Right lung (tissue), 5 donors: ENCODE results near the gene CHN1. TPM values are rescaled to one million over a fixed set of nuclear protein-coding genes. Genes with fewer than 3 reads are reported as not detected.

Source experiments
- DNase-seq, 2 donors: peaks; one replicate each; pipeline ENCODE4 v3.0.0-alpha.2; 2013
- polyA plus RNA-seq, 5 donors: library from polyadenylated mRNA; unstranded; fragments of 120-200 nt; gene quantifications; one replicate each; pipeline versions ENCODE4 v1.2.1 to v1.2.3, GENCODE V29; 2013; ENCODE audit warnings: inconsistent platforms in 1 of 5, low replicate concordance in 1 of 5; ENCODE audit not compliant: insufficient read length in 5 of 5, insufficient read depth in 1 of 5

CHN1 gene
- polyA plus RNA-seq, 5 donors = 85.6 to 155 (median 112) TPM

DNA sequence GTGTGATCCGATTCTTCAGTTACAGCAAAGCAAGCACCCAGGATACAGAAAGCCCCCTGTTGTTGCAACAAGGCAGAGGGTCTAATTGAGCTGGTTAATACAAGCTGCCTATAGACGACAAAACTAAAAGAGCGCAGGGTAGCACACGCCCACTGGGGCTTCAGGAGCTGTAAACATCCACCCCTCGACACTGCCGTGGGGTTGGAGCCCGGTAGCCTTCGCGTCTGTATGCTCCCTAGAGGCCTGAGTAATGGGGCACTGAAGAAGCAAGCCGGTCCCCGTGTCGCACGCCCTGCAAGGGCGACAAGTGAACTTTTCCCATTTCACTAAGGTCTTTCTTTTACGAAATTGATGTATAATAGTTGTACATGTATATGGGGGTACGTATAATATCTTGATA lies 216.2 kb downstream of the CHN1 start:
- no peak for DNase-seq

DNA sequence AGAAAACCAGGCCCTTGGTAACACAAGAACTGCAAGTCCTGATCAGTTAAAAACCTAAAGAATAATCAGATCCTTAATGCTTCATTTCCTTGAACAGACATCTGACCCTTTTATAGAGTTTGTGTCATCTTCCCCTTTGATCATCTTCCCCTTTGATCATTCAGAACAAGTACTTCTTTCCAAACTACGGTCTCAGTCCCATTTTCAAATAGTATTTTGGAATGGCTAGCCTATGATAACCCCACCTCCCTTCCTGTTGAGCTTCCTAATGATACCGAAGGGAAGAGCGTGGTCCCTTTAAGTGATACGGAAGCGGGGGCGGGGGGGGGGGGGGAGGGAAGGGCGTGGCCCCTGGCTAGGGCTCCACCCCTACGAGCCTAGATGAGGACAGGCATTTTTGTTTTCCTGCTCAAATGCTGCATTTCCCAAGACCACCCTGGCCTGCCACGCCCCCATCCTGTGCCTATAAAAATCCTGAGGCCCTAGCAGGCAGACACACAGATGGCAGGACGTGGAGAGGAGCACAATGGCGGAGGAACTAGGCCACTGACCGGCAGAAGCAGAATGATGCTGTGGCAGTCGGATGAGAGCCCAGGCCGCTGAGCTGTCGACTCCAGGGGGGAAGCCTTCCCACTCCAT lies 216.8 kb downstream of the CHN1 start:
- DNase-seq = no peak

- DNase-seq = peak; percentile 72 to 73
Measured at GRCh38 chr2:174787487-174788205, 217.5 kb downstream of the CHN1 start.

DNA sequence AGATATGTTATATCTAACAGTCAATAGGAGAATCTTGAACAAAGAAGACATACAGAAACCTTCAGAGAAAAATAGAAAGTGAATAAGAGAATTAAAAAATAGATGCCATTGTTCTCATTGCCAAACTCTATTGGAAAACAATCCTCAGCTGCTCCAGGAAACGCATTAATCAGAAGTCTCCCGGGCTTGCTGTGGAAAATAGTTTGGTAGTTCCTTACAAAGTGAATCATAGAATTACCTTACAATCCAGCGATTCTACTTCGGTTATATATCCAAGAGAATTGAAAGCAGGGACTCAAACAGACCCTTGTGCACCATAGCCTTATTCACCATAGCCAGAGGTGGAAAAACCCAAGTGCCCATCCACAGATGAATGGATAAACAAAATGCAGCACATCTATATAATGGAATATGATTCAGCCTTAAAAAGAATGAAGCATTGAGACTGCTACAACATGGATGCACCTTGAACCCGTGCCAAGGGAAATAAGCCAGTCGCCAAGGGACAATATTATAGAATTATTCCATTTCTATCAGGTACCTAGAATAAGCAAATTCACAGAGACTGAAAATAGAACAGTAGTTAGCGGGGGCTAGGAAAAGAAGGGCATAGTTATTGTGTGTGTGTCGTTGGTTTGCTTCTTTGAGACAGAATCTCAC lies 219.0 kb downstream of the CHN1 start:
- no peak for DNase-seq

DNA sequence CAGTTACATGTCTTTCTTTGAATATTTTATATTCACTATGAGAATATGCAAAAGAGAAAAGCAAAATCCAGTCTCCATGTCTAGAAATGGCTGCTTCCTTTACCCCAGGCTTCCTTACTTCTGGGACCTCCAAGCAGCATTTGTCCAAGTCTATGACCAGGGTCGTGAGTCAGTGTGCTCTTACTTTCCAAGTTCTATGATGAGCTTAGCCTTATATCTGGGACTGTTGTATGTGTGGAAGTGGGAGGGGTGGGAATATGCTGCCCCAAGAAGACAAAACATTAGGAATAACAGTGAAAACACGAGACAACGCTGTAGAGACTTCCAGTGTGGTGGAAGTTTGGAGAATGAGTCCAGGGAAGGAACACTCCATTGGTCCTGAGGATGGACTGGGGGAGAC lies 219.7 kb downstream of the CHN1 start:
- no peak for DNase-seq

DNA sequence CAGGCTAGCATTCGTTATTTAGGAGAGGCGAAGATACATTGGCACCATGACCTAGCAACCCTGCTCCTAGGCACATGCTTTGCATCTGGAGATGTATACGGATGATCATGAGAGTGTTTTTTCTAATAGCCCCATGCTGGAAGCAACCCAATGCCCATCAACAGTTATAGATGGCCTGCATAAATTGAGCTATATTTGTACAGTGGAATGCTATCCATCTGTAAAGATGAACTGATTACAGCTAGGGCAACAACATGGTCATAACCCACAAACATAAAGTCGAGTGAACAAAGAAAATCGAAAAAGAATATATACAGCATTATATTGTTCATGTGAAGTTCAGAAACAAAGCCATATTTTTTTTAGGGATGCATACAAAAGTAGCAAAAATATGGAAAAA lies 220.3 kb downstream of the CHN1 start:
- no peak for DNase-seq

DNA sequence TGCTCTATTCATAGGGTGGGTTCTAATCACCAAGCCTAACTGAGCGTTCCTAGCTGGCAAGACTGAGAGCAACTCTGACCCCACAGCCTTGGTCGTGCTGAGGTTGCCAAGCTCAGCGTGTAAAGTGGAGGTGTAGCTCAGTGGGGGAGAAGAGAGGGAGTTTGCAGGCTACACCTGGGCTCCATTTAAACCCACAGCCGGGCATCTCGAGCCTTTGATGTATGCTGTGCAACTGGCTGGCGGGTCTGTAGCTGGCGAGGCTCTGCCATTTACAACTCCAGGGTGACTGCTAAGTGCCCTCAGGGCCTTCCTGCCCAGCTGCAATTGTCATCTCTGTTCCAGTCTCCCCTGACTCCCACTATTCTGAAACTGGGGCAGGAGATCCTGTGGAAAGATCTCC lies 220.9 kb downstream of the CHN1 start:
- no peak for DNase-seq

DNA sequence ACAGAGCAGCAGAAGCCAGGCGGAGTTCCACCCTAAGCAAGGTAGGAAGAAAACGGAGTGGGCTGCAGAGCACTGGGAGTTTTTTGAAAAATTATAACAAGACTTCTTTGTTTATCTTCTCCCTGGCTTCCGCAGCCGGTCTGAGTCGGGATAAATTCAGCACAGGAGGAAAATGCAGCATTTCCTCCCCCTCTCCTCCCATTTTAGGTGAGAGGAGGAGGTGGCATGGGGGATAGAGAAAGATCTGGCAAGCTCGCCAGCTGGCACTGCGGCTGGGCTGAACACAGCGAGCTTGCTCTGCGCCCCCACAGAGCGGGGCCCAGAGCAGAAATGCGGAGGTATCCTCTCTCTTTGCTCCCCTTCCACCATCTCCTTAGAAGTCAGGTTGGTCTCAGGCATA lies 223.2 kb downstream of the CHN1 start:
- no peak for DNase-seq

GRCh38 chr2:174781298-174781697 lies 223.9 kb downstream of the CHN1 start:
- DNase-seq = no peak

GRCh38 chr2:174780856-174781255 lies 224.3 kb downstream of the CHN1 start:
- no peak for DNase-seq

DNA sequence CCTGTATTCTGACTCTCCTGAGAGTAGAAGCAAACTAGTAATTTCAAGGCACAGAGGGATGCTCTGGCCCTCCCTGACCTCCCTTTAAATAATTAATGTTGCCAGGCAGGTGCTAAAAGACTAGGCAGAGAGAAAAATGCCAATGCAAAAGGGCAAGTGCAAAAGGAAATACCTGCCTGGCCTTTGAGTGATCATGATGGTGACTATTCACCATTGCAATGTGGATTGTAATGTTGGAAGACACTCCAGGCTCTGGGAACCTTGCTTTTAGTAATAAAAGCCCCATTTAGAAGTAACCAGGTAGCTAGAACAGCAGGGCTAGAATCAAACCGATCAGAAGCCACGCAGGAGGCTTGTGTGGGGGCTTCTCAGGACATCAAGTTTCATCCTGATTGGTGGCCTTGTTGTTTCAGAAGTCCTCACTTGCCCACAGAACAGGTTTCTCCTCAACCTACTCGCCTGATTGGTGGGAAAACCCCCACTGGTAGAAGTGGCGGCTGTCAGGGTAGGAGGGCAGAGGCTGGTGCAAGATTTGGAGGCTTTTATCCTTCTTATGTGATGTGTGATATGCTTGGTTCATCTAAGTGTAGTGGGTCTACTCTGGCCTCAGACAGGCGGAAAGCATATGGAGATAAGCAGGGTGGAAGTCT lies 224.9 kb downstream of the CHN1 start:
- DNase-seq = no peak

GRCh38 chr2:174779361-174779928 lies 225.7 kb downstream of the CHN1 start:
- no peak for DNase-seq

DNA sequence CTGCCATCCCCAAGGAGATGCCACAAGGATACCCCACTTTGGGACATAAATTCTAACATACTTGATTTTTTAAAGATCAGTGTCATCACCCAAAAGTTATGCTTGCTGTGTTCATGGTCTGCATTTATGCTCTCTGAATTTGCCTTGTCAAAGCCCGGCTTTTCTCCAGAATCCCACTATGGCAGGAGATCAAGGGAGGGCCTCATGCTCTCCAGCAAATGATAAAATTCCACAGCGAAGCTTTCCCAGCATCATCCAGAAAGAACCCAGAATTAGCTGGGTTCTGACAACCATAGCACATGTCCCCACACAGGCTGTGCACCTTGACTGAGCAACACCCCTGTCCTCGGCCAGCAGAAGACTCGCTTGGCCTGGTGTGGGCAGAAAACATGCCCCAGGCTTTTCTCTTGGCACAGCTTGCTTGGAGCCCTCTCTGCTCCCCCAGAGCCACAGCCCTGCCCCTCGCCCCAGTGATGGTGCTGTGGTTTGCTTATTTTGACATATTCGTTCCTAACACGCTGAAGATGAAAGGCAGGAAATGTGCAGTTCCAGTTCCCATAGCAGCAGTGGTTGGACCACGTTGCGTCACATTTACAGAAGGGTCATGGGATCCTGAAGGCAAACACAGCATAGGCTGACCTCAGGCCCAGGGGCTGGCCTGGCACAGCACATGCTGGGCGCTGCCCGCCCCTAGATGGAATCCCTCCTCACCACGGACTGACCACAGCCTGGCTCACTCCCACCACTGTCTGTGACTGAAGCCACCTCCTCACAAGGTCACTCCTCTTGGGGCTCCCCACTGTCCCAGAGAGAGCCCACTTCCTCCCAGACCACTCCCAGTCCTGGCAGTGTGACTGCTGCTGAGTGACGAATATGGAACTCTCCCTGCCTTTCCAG lies 226.8 kb downstream of the CHN1 start:
- peak; percentile 85 to 89 for DNase-seq

DNA sequence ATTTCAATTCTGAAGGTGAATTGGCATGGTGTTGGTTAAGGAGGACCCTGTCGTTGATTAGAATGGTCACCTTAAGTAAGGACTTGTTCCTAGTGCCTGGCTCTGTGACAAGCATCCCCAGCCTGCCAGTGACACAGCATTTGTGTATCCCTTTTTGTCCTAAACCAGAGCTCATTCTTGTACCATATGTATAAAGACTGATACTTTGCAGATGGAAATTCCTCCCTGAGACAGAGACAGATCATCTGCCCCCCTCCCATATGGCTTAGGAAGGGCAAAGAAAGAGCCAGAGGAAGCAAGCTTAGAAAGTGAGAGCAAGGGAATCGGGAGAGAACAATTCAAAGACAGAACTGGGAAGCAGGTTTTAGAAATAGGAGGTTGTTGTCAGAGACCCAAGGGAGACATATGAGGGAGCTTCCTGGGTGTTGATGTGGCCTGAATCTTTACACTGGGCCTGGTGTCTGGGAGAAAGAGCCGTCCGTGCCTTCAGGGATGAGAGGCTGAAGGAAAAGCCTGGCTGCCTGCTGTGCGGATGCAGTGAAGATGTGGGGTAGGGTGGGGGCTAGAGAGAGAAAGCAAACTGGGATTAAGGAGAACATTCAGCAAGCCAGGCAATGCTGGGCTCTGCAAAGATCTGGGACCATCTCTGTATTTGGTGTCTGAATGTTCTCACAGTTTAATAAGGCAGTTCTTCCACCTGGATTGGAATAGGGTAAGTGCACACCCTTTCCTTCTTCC lies 227.7 kb downstream of the CHN1 start:
- no peak for DNase-seq

GRCh38 chr2:174776675-174777074 lies 228.5 kb downstream of the CHN1 start:
- DNase-seq = no peak

GRCh38 chr2:174776223-174776622 lies 229.0 kb downstream of the CHN1 start:
- no peak for DNase-seq

DNA sequence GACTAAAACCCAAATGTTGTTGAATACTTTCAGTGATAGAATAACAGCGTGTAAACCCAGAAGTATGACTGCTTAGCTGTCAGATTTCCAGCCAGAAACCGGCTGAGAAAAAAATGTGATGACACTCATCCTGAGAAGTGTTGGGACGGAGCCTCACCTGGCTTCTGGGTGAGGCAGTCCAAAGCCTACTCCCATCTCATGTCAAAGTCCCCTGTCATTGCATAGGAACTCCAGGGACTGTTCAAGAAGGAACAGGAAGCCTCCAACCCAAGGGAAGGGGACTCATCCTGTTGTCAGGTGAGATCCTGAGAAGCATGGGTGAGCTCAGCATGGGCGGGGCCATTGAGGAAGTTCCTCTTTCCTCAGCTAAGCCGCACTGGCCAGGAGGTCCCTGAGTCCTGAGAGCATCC lies 229.6 kb downstream of the CHN1 start:
- DNase-seq = no peak

- DNase-seq = no peak
Measured at GRCh38 chr2:174774886-174775285, 230.3 kb downstream of the CHN1 start.

DNA sequence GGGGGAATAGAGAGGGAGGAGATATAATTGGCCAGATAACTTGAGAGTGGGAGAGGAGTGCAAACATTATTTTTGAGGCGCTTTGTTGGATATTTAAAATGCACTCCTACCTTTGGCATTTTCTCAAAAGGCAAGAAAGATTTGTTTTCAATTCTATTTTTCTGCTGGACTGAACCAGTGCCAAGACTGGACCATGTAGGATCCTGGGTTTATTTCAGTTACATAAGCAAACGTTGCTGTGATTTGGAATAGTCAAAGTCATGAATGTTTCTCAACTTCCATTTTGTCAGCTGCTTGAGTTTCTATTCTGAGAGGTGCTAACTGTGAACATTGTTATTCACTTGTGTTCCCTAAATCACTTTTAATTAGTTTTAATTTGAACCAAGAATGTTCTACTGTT lies 232.0 kb downstream of the CHN1 start:
- no peak for DNase-seq

DNA sequence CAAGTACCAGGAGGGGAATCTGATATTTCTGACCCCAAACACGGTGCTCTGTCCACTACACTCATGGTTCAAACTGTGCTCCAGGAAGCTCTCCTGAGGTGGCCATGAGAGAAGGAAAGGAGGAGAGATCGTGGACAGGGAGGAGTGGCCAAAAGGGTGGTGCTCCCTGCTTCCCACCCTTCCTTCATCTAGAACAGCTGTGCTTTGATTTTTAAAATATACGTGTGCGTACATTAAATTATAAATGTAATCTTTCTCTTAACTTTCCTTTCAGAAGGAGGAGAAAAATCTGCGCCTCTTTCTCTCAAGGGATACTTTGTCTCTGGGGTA lies 232.7 kb downstream of the CHN1 start:
- DNase-seq = no peak
